ENCODE data around the gene RAB33A.

- TF ChIP-seq EZH2 (IDR thresholded peaks at IDR 0.05; ENCODE audit: borderline replicate concordance, insufficient read depth, low read length, poor library complexity, severe bottlenecking) (no peak), RAD21 (conservative IDR thresholded peaks at IDR 0.05) (no peak)
- TF ChIP-seq, protein P1, sequence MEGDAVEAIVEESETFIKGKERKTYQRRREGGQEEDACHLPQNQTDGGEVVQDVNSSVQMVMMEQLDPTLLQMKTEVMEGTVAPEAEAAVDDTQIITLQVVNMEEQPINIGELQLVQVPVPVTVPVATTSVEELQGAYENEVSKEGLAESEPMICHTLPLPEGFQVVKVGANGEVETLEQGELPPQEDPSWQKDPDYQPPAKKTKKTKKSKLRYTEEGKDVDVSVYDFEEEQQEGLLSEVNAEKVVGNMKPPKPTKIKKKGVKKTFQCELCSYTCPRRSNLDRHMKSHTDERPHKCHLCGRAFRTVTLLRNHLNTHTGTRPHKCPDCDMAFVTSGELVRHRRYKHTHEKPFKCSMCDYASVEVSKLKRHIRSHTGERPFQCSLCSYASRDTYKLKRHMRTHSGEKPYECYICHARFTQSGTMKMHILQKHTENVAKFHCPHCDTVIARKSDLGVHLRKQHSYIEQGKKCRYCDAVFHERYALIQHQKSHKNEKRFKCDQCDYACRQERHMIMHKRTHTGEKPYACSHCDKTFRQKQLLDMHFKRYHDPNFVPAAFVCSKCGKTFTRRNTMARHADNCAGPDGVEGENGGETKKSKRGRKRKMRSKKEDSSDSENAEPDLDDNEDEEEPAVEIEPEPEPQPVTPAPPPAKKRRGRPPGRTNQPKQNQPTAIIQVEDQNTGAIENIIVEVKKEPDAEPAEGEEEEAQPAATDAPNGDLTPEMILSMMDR (IDR thresholded peaks at IDR 0.05; ENCODE audit: poor library complexity, severe bottlenecking): no peak
- TF ChIP-seq, protein P2, sequence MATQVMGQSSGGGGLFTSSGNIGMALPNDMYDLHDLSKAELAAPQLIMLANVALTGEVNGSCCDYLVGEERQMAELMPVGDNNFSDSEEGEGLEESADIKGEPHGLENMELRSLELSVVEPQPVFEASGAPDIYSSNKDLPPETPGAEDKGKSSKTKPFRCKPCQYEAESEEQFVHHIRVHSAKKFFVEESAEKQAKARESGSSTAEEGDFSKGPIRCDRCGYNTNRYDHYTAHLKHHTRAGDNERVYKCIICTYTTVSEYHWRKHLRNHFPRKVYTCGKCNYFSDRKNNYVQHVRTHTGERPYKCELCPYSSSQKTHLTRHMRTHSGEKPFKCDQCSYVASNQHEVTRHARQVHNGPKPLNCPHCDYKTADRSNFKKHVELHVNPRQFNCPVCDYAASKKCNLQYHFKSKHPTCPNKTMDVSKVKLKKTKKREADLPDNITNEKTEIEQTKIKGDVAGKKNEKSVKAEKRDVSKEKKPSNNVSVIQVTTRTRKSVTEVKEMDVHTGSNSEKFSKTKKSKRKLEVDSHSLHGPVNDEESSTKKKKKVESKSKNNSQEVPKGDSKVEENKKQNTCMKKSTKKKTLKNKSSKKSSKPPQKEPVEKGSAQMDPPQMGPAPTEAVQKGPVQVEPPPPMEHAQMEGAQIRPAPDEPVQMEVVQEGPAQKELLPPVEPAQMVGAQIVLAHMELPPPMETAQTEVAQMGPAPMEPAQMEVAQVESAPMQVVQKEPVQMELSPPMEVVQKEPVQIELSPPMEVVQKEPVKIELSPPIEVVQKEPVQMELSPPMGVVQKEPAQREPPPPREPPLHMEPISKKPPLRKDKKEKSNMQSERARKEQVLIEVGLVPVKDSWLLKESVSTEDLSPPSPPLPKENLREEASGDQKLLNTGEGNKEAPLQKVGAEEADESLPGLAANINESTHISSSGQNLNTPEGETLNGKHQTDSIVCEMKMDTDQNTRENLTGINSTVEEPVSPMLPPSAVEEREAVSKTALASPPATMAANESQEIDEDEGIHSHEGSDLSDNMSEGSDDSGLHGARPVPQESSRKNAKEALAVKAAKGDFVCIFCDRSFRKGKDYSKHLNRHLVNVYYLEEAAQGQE (IDR thresholded peaks at IDR 0.05; ENCODE audit: borderline replicate concordance): no peak
Measured at GRCh38 chrX:130216320-130216719, 44.6 kb downstream of the RAB33A start.
